Activated naive CD4-positive, alpha-beta T cell treated with anti-CD3 and anti-CD28 coated beads for 36 hours (primary cell): Measurements from ENCODE around the gene FCN3. TPM values are rescaled to one million over a fixed set of nuclear protein-coding genes. Genes with fewer than 3 reads are reported as not detected.

Experiments
- CTCF ChIA-PET: fragments of 350-600 bp; sonication (Branson Sonifier 250); formaldehyde crosslinking; loops from one replicate; lab custom pipeline; 2021; ENCODE audit warnings: antibody characterized with exemption; lab: Charles Lee
- DNase-seq: peaks from one replicate; pipeline ENCODE4 v3.0.0-alpha.2; 2020
- H3K27ac Mint-ChIP-seq: one replicate; pipeline ENCODE4 v1.8.0; 2021; ENCODE audit warnings: mild to moderate bottlenecking, mixed read lengths
- H3K27me3 Mint-ChIP-seq: one replicate; pipeline ENCODE4 v1.8.0; 2021; ENCODE audit warnings: low read depth, mixed read lengths
- H3K36me3 Mint-ChIP-seq: one replicate; pipeline ENCODE4 v1.8.0; 2021; ENCODE audit warnings: low read depth, mixed read lengths
- H3K4me1 Mint-ChIP-seq: one replicate; pipeline ENCODE4 v1.8.0; 2021; ENCODE audit warnings: low read depth, mixed read lengths
- H3K4me3 Mint-ChIP-seq: one replicate; pipeline ENCODE4 v1.8.0; 2021; ENCODE audit warnings: mild to moderate bottlenecking, moderate library complexity, mixed read lengths
- H3K9me3 Mint-ChIP-seq: one replicate; pipeline ENCODE4 v1.8.0; 2021; ENCODE audit warnings: mixed read lengths
- intact Hi-C: fragments of 100-400 bp; cut with micrococcal nuclease; formaldehyde crosslinking; loops from one replicate; pipeline ENCODE4 v1.15.1; 2023
- total RNA-seq, 2 experiments: library from RNA; stranded (reverse); gene quantifications; one replicate each; pipeline ENCODE4 v1.2.3, GENCODE V29; 2021

FCN3 gene
- total RNA-seq, 2 experiments from 2014 or later: not detected

- DNase-seq: no peak
- CTCF ChIA-PET: interaction anchor here (1.9 kb wide), 2 partner anchors 18 to 36 kb away, joined by 3 to 9 read pairs; no protein-coding TSS in a partner anchor
- no peaks in the 10 kb centered on the region for H3K36me3 Mint-ChIP-seq
Measured at GRCh38 chr1:27351541-27352107, 23.0 kb downstream of the FCN3 start.

GRCh38 chr1:27350663-27351540 is 23.7 kb downstream of the FCN3 start:
- Mint-ChIP-seq H3K4me1 (peaks cover 10% of the 10 kb centered on the region), H3K9me3 (no peaks in the 10 kb centered on the region), H3K27me3 (no peaks in the 10 kb centered on the region), H3K4me3 (no peak overlapping the region), H3K27ac (no peak overlapping the region), H3K36me3 (no peaks in the 10 kb centered on the region)
- intact Hi-C loops: no loop called here
- CTCF ChIA-PET: interaction anchor here (1.9 kb wide), 1 partner anchor 18 kb away, joined by 3 read pairs; no protein-coding TSS in a partner anchor
- no peak for DNase-seq

More at GRCh38 chr1:27351541-27352107, 23.0 kb downstream of the FCN3 start:
- intact Hi-C loops: no loop called here
- H3K27ac Mint-ChIP-seq: no peak overlapping the region
- H3K4me3 Mint-ChIP-seq: no peak overlapping the region
- no peaks in the 10 kb centered on the region for H3K27me3 Mint-ChIP-seq
- no peaks in the 10 kb centered on the region for H3K9me3 Mint-ChIP-seq
- peaks cover 17% of the 10 kb centered on the region for H3K4me1 Mint-ChIP-seq

- Mint-ChIP-seq H3K4me3 (no peak overlapping the region), H3K36me3 (no peaks in the 10 kb centered on the region), H3K4me1 (peaks cover 4% of the 10 kb centered on the region), H3K27me3 (no peaks in the 10 kb centered on the region), H3K27ac (no peak overlapping the region), H3K9me3 (no peaks in the 10 kb centered on the region)
- CTCF ChIA-PET: interaction anchor here (1.9 kb wide), 1 partner anchor 17 kb away, joined by 3 read pairs; no protein-coding TSS in a partner anchor
- DNase-seq: no peak
- intact Hi-C loops: loop anchor here (1.0 kb wide), 1 partner anchor 9 kb away; no protein-coding TSS in a partner anchor
Measured at GRCh38 chr1:27349784-27350662, 24.6 kb downstream of the FCN3 start.

GRCh38 chr1:27348861-27349783 is 25.5 kb downstream of the FCN3 start:
- Mint-ChIP-seq H3K27ac (no peak overlapping the region), H3K9me3 (no peaks in the 10 kb centered on the region), H3K27me3 (no peaks in the 10 kb centered on the region), H3K4me1 (peaks cover 8% of the 10 kb centered on the region), H3K4me3 (peak overlapping the region; percentile 32), H3K36me3 (no peaks in the 10 kb centered on the region)
- CTCF ChIA-PET: interaction anchor here (0.7 to 1.1 kb wide), 2 partner anchors 8 to 68 kb away, joined by 3 to 4 read pairs; no protein-coding TSS in a partner anchor
- DNase-seq: peak; percentile 30
- intact Hi-C loops: loop anchor here (1.0 kb wide), 1 partner anchor 8 kb away; no protein-coding TSS in a partner anchor

GRCh38 chr1:27346991-27347624 is 27.5 kb downstream of the FCN3 start:
- CTCF ChIA-PET: interaction anchor here (0.8 to 4.4 kb wide), 4 partner anchors 9 to 260 kb away, joined by 3 to 37 read pairs (median 10); partner anchors contain the start of gene MAP3K6
- Mint-ChIP-seq H3K36me3 (no peaks in the 10 kb centered on the region), H3K4me3 (no peak overlapping the region), H3K4me1 (peaks cover 26% of the 10 kb centered on the region), H3K9me3 (no peaks in the 10 kb centered on the region), H3K27me3 (no peaks in the 10 kb centered on the region), H3K27ac (no peak overlapping the region)
- intact Hi-C loops: no loop called here
- DNase-seq: no peak

GRCh38 chr1:27346357-27346756 is 28.3 kb downstream of the FCN3 start:
- H3K9me3 Mint-ChIP-seq: no peaks in the 10 kb centered on the region
- H3K27me3 Mint-ChIP-seq: no peaks in the 10 kb centered on the region
- no peak overlapping the region for H3K4me3 Mint-ChIP-seq
- no peak overlapping the region for H3K27ac Mint-ChIP-seq
- CTCF ChIA-PET: interaction anchor here (0.7 to 4.4 kb wide), 7 partner anchors 10 to 372 kb away, joined by 3 to 37 read pairs (median 3); partner anchors contain the start of gene MAP3K6
- peaks cover 32% of the 10 kb centered on the region for H3K4me1 Mint-ChIP-seq
- no peaks in the 10 kb centered on the region for H3K36me3 Mint-ChIP-seq
- intact Hi-C loops: no loop called here
- DNase-seq: no peak

GRCh38 chr1:27345272-27345671 is 29.4 kb downstream of the FCN3 start:
- CTCF ChIA-PET: interaction anchor here (0.8 to 4.4 kb wide), 6 partner anchors 9 to 50 kb away, joined by 3 to 37 read pairs (median 4); no protein-coding TSS in a partner anchor
- no peaks in the 10 kb centered on the region for H3K36me3 Mint-ChIP-seq
- H3K27me3 Mint-ChIP-seq: no peaks in the 10 kb centered on the region
- H3K27ac Mint-ChIP-seq: no peak overlapping the region
- no peak for DNase-seq
- H3K9me3 Mint-ChIP-seq: no peaks in the 10 kb centered on the region
- no peak overlapping the region for H3K4me3 Mint-ChIP-seq
- H3K4me1 Mint-ChIP-seq: peaks cover 41% of the 10 kb centered on the region
- intact Hi-C loops: no loop called here

- H3K4me1 Mint-ChIP-seq: peaks cover 53% of the 10 kb centered on the region
- CTCF ChIA-PET: interaction anchor here (0.6 to 4.4 kb wide), 5 partner anchors 11 to 47 kb away, joined by 3 to 37 read pairs (median 4); no protein-coding TSS in a partner anchor
- no peak for DNase-seq
- intact Hi-C loops: loop anchor here (5.0 kb wide), 1 partner anchor 179 kb away; no protein-coding TSS in a partner anchor
- peak overlapping the region; percentile 83 for H3K4me3 Mint-ChIP-seq
- H3K27me3 Mint-ChIP-seq: no peaks in the 10 kb centered on the region
- H3K36me3 Mint-ChIP-seq: no peaks in the 10 kb centered on the region
- peak overlapping the region; percentile 85 for H3K27ac Mint-ChIP-seq
- H3K9me3 Mint-ChIP-seq: no peaks in the 10 kb centered on the region
Measured at GRCh38 chr1:27343639-27344025, 31.0 kb downstream of the FCN3 start.

GRCh38 chr1:27342778-27343638 is 31.6 kb downstream of the FCN3 start:
- H3K4me3 Mint-ChIP-seq: peak overlapping the region; percentile 83
- intact Hi-C loops: loop anchor here (5.0 kb wide), 1 partner anchor 179 kb away; no protein-coding TSS in a partner anchor
- H3K27me3 Mint-ChIP-seq: no peaks in the 10 kb centered on the region
- H3K36me3 Mint-ChIP-seq: no peaks in the 10 kb centered on the region
- H3K27ac Mint-ChIP-seq: peak overlapping the region; percentile 85
- no peaks in the 10 kb centered on the region for H3K9me3 Mint-ChIP-seq
- H3K4me1 Mint-ChIP-seq: peaks cover 53% of the 10 kb centered on the region
- CTCF ChIA-PET: interaction anchor here (0.6 to 4.4 kb wide), 8 partner anchors 11 to 326 kb away, joined by 3 to 37 read pairs (median 4); no protein-coding TSS in a partner anchor
- peak; percentile 75 for DNase-seq
